ENCODE results near the gene TENM3. TPM values are rescaled to one million over a fixed set of nuclear protein-coding genes. Genes with fewer than 3 reads are reported as not detected.

TENM3 gene
- total RNA-seq, 1 donor from 2014 or later = 62.0 TPM

- no peak for DNase-seq
These were observed 503.7 kb downstream of the TENM3 start for GRCh38 chr4:182746876-182747275.

GRCh38 chr4:182748283-182748682 lies 505.1 kb downstream of the TENM3 start:
- no peak for DNase-seq

GRCh38 chr4:182748949-182749348 lies 505.7 kb downstream of the TENM3 start:
- no peak for DNase-seq

GRCh38 chr4:182749667-182750167 lies 506.5 kb downstream of the TENM3 start:
- DNase-seq = peak; percentile 15

GRCh38 chr4:182752158-182752910 lies 509.1 kb downstream of the TENM3 start:
- DNase-seq = no peak

GRCh38 chr4:182754895-182755294 lies 511.7 kb downstream of the TENM3 start:
- no peak for DNase-seq

GRCh38 chr4:182756161-182756690 lies 513.0 kb downstream of the TENM3 start:
- no peak for DNase-seq

- no peak for DNase-seq
These were observed 515.1 kb downstream of the TENM3 start for GRCh38 chr4:182758273-182758672.

- no peak for DNase-seq
These were observed 517.4 kb downstream of the TENM3 start for GRCh38 chr4:182760551-182761043.

GRCh38 chr4:182764137-182764536 lies 520.9 kb downstream of the TENM3 start:
- DNase-seq = no peak

- no peak for DNase-seq
These were observed 521.4 kb downstream of the TENM3 start for GRCh38 chr4:182764642-182765041.

GRCh38 chr4:182765987-182766856 lies 523.0 kb downstream of the TENM3 start:
- DNase-seq = peak; percentile 46

GRCh38 chr4:182766857-182767250 lies 523.7 kb downstream of the TENM3 start:
- no peak for DNase-seq

GRCh38 chr4:182768838-182769237 lies 525.6 kb downstream of the TENM3 start:
- no peak for DNase-seq

- no peak for DNase-seq
These were observed 527.2 kb downstream of the TENM3 start for GRCh38 chr4:182770259-182770995.

- DNase-seq = no peak
These were observed 527.9 kb downstream of the TENM3 start for GRCh38 chr4:182770996-182771514.

- no peak for DNase-seq
These were observed 531.9 kb downstream of the TENM3 start for GRCh38 chr4:182775075-182775474.

- no peak for DNase-seq
These were observed 533.3 kb downstream of the TENM3 start for GRCh38 chr4:182776376-182777105.

- DNase-seq = peak; percentile 41
These were observed 535.2 kb downstream of the TENM3 start for GRCh38 chr4:182778222-182778982.

GRCh38 chr4:182786991-182787390 lies 543.8 kb downstream of the TENM3 start:
- DNase-seq = no peak
